RWPE2 (cell line): ENCODE measurements around the gene SKAP2.

Experiments used
- ATAC-seq: fragments of 200-7000 bp; cut with Tn5 transposase; 3 replicates; pipeline ENCODE4 v1.9.1; 2021; ENCODE audit warnings: low read depth
- DNase-seq: peaks from one replicate; pipeline ENCODE4 v3.0.0-alpha.2; 2020; ENCODE audit warnings: low spot score
- H3K27ac ChIP-seq: fragments of 450-650 bp; 2 replicates; pipeline ENCODE4 v1.5.1; 2017; ENCODE audit warnings: mild to moderate bottlenecking; ENCODE audit not compliant: poor library complexity, severe bottlenecking
- H3K27me3 ChIP-seq: fragments of 250-450 bp; sonication (Bioruptor Pico); 2 replicates; pipeline ENCODE4 v1.5.1; 2021; ENCODE audit warnings: mild to moderate bottlenecking, moderate library complexity; ENCODE audit not compliant: insufficient read depth, poor library complexity, severe bottlenecking
- H3K36me3 ChIP-seq: fragments of 250-450 bp; sonication (Bioruptor Pico); 2 replicates; pipeline ENCODE4 v1.5.1; 2020; ENCODE audit warnings: low read depth, mild to moderate bottlenecking, moderate library complexity
- H3K4me1 ChIP-seq: fragments of 250-450 bp; sonication (Bioruptor Pico); 2 replicates; pipeline ENCODE4 v1.5.1; 2021; ENCODE audit warnings: mild to moderate bottlenecking, moderate library complexity; ENCODE audit not compliant: insufficient read depth, poor library complexity, severe bottlenecking
- H3K4me3 ChIP-seq: fragments of 250-450 bp; sonication (Bioruptor Pico); 2 replicates; pipeline ENCODE4 v1.5.1; 2021; ENCODE audit warnings: mild to moderate bottlenecking, moderate library complexity; ENCODE audit not compliant: severe bottlenecking
- H3K9me3 ChIP-seq: fragments of 250-450 bp; sonication (Bioruptor Pico); 2 replicates; pipeline ENCODE4 v1.5.1; 2021; ENCODE audit warnings: mild to moderate bottlenecking, moderate library complexity; ENCODE audit not compliant: severe bottlenecking
- CTCF ChIP-seq: fragments of 450-650 bp; IDR thresholded peaks from one replicate; pipeline ENCODE4 v1.5.1; 2017; ENCODE audit warnings: mild to moderate bottlenecking, moderate library complexity; ENCODE audit not compliant: poor library complexity, severe bottlenecking

SKAP2 gene

GRCh38 chr7:26880852-26881251 lies 16.5 kb upstream of the SKAP2 start:
- Histone ChIP-seq H3K36me3 (no peaks in the 10 kb centered on the region), H3K27me3 (no peaks in the 10 kb centered on the region), H3K4me1 (no peaks in the 10 kb centered on the region), H3K9me3 (no peaks in the 10 kb centered on the region), H3K4me3 (no peak overlapping the region), H3K27ac (no peak overlapping the region)
- DNase-seq (no peak), ATAC-seq (no peak)
- TF ChIP-seq CTCF: no peak

GRCh38 chr7:26879671-26880070 lies 15.3 kb upstream of the SKAP2 start:
- Histone ChIP-seq H3K4me1 (no peaks in the 10 kb centered on the region), H3K27me3 (no peaks in the 10 kb centered on the region), H3K27ac (no peak overlapping the region), H3K36me3 (no peaks in the 10 kb centered on the region), H3K4me3 (no peak overlapping the region), H3K9me3 (no peaks in the 10 kb centered on the region)
- no peak for ATAC-seq
- DNase-seq: no peak
- no peak for TF ChIP-seq CTCF

- no peak for TF ChIP-seq CTCF
- Histone ChIP-seq H3K27ac (peak overlapping the region; percentile 33), H3K9me3 (no peaks in the 10 kb centered on the region), H3K4me1 (peaks cover 16% of the 10 kb centered on the region), H3K27me3 (no peaks in the 10 kb centered on the region), H3K4me3 (no peak overlapping the region), H3K36me3 (no peaks in the 10 kb centered on the region)
- DNase-seq (no peak), ATAC-seq (peak; percentile 30)
Measured at GRCh38 chr7:26868841-26869495, 4.6 kb upstream of the SKAP2 start.

- Histone ChIP-seq H3K27ac (peak overlapping the region; percentile 77), H3K4me3 (peak overlapping the region; percentile 48), H3K4me1 (peaks cover 39% of the 10 kb centered on the region), H3K9me3 (no peaks in the 10 kb centered on the region), H3K36me3 (no peaks in the 10 kb centered on the region), H3K27me3 (no peaks in the 10 kb centered on the region)
- ATAC-seq (peak; percentile 31), DNase-seq (no peak)
- TF ChIP-seq CTCF: no peak
Measured at GRCh38 chr7:26865094-26865388, 651 bp upstream of the SKAP2 start.

- Histone ChIP-seq H3K36me3 (no peaks in the 10 kb centered on the region), H3K27me3 (no peaks in the 10 kb centered on the region), H3K9me3 (no peaks in the 10 kb centered on the region), H3K4me3 (peak overlapping the region; percentile 48), H3K27ac (peak overlapping the region; percentile 77), H3K4me1 (peaks cover 44% of the 10 kb centered on the region)
- DNase-seq (no peak), ATAC-seq (peak; percentile 13; the same call in 1 of the 3 replicates)
- no peak for TF ChIP-seq CTCF
Measured at GRCh38 chr7:26863518-26864308, 677 bp downstream of the SKAP2 start.
